LNCaP clone FGC (cell line): ENCODE data around the gene KIRREL1.

Experiments
- DNase-seq: peaks from one replicate; pipeline ENCODE4 v3.0.0-alpha.2; 2011; ENCODE audit warnings: low read depth
- H3K4me3 ChIP-seq: 2 replicates; pipeline ENCODE4 v1.5.1; 2011; ENCODE audit warnings: mild to moderate bottlenecking, low read depth, low read length, control low read depth
- TF ChIP-seq, protein P1 (sequence below): IDR thresholded peaks from 2 replicates; pipeline ENCODE4 v1.5.1; 2012; ENCODE audit warnings: mild to moderate bottlenecking; ENCODE audit not compliant: control insufficient read depth, insufficient read depth; ENCODE audit errors: extremely low read depth

The KIRREL1 gene

DNA sequence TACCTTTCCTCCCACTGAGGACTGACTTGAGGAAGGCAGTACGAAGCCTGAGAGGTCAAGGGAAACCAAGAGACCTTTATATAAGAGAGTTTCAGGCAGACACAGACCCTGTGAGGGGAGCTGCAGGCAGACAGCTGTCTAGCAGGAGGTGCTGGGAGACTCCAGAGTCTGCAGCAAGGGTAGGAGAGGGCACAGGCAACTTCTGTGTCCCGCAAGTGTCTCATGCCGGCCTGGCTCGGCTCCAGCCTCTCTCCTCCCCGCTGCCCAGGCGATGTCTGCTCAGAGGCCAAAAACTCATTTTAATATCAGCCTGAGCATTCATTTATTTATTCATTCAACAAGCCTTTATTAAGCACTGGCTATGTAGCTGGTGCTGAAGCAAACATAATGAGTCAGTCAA, 83.0 kb downstream of the KIRREL1 start:
- TF ChIP-seq, protein P1, sequence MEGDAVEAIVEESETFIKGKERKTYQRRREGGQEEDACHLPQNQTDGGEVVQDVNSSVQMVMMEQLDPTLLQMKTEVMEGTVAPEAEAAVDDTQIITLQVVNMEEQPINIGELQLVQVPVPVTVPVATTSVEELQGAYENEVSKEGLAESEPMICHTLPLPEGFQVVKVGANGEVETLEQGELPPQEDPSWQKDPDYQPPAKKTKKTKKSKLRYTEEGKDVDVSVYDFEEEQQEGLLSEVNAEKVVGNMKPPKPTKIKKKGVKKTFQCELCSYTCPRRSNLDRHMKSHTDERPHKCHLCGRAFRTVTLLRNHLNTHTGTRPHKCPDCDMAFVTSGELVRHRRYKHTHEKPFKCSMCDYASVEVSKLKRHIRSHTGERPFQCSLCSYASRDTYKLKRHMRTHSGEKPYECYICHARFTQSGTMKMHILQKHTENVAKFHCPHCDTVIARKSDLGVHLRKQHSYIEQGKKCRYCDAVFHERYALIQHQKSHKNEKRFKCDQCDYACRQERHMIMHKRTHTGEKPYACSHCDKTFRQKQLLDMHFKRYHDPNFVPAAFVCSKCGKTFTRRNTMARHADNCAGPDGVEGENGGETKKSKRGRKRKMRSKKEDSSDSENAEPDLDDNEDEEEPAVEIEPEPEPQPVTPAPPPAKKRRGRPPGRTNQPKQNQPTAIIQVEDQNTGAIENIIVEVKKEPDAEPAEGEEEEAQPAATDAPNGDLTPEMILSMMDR = no peak
- no peak overlapping the region for H3K4me3 ChIP-seq
- DNase-seq = no peak

DNA sequence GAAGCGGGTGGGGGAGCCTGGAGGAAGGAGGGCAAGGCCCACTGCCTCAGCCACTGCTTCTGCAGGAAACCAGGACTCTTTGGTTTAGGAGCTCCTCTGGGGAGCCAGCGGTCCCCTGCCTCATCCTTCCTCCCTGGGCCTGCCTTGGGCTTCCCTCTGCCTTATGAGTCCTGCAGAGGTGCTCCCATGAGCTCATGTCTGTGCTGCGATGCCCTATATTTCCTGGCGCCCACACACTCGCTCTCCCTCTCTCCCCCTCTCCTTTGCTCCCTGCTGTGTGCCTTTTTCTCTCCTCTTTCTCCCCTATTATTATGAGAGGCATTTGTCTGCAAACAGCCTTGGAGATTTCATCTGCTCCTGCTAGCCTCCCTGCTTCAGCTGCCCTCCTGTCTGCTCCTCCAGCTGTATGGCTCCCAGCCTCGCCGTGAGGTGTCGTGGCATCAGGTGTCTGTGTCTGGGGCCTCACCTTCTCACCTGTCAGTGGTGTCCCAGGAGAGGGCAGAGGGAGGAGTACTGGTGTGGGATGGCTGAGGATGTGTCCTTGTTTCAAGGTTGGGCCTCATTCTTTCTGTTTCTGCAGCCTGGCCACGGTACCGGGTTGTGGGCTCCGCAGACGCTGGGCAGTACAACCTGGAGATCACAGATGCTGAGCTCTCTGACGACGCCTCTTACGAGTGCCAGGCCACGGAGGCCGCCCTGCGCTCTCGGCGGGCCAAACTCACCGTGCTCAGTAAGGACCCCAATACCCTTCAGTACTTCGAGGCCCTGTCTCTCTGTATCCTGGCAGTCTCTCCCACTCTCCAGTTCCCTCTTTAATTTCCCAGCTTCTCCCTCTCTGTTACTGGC, 84.2 kb downstream of the KIRREL1 start:
- DNase-seq = no peak

DNA sequence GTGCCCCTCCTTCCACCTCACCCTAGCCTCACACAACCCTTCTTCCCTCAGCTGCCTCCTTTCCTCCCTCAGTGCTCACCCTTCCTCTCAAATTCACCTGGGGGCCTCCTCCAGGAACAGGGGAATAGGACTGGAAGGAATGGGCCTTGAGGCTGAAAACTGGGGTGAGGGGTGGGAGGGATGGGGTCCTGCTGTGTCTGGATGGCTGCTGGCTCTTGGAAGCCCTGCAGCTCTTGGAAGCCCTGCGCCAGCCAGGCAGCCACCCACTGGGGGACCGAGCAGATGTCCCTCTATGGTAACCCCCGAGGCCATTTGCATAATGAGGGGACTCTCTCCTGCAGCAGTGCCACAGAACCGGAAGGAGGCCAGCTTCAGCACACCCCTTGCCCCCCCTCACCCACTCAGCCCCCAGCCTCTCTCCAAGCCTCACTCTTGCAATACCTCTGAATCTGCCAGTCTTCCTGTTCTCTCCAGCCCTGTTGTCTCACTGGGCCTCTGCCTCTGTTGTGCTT, 85.2 kb downstream of the KIRREL1 start:
- no peak for DNase-seq

More for the DNA sequence above, 84.2 kb downstream of the KIRREL1 start:
- no peak overlapping the region for H3K4me3 ChIP-seq
- TF ChIP-seq, protein P1 = no peak

DNA sequence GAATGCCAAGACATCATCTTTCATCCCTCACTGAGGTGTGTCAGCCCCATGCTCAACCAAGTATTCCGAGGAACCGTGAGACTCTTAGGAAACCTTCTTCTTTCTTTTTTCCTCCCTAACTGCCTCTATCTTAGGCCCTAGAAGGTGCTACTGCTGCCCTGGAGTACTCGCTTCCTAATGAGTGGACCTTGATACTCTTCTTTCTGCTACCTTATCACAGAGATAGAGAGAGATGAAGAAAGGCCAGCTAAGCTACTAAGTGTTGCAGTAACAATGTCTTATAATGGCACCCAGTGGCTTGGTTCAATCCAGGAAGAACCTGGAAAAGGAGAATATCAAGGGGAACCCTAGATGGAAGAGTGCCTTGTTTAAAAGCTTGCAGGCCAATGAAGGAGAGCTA, 86.6 kb downstream of the KIRREL1 start:
- DNase-seq = no peak
- TF ChIP-seq, protein P1 = no peak
- H3K4me3 ChIP-seq = no peak overlapping the region

More for the DNA sequence above, 85.2 kb downstream of the KIRREL1 start:
- TF ChIP-seq, protein P1 = no peak
- no peak overlapping the region for H3K4me3 ChIP-seq

DNA sequence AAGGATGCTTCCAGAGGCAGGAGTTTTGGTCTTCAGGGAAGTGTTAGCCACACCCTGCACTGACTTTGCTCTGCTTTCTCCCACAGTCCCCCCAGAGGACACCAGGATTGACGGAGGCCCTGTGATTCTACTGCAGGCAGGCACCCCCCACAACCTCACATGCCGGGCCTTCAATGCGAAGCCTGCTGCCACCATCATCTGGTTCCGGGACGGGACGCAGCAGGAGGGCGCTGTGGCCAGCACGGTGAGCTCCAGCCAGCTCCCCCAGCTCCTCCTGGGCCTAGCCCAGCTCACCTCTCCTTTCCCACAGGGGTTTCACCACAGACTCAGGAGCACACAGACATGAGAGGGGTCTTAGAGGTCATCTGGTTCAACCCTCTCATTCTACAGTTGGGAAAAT, 90.9 kb downstream of the KIRREL1 start:
- DNase-seq = no peak
- TF ChIP-seq, protein P1 = no peak
- H3K4me3 ChIP-seq = no peak overlapping the region

DNA sequence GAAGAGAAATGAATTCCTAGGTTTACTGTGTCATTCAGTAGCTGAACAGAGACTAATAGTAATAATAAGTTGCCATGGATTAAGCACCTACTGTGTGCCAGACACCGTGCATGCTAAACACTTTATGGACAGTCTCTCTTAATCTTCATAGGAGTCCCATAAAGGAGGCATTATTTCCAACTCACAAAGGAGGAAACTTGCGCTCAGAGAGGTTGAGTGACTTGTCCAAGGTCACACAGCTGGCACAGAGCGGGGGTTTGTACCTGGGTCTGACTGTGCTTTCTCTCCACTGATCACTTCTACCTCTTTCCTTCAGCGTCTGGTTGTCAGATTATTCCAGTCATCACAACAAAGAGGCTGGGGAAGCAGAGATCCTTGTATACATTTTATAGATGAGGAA, 91.3 kb downstream of the KIRREL1 start:
- H3K4me3 ChIP-seq = no peak overlapping the region
- TF ChIP-seq, protein P1 = no peak
- DNase-seq = no peak
